Occipital lobe (tissue), 2 donors: ENCODE results near the gene SGCG. TPM values are rescaled to one million over a fixed set of nuclear protein-coding genes. Genes with fewer than 3 reads are reported as not detected.

Source experiments
- DNase-seq: peaks from one replicate; lab custom pipeline; 2025; lab: John Stamatoyannopoulos, UW
- total RNA-seq: library from RNA; depleted of rRNA; stranded (reverse); fragments of >200 nt; gene quantifications from one replicate; pipeline ENCODE4 v1.2.3, GENCODE V29; 2014

The SGCG gene
- total RNA-seq, 1 donor from 2014 or later: 0.16 TPM

GRCh38 chr13:23323946-23324709 lies 143.3 kb downstream of the SGCG start:
- no peak for DNase-seq

GRCh38 chr13:23325191-23325590 lies 144.4 kb downstream of the SGCG start:
- no peak for DNase-seq

- no peak for DNase-seq
Observed at GRCh38 chr13:23330356-23330755, 149.6 kb downstream of the SGCG start.

GRCh38 chr13:23339225-23339624 lies 158.4 kb downstream of the SGCG start:
- DNase-seq: no peak

GRCh38 chr13:23344931-23345595 lies 164.3 kb downstream of the SGCG start:
- no peak for DNase-seq

GRCh38 chr13:23347601-23348000 lies 166.8 kb downstream of the SGCG start:
- no peak for DNase-seq

GRCh38 chr13:23348262-23349127 lies 167.7 kb downstream of the SGCG start:
- no peak for DNase-seq

- DNase-seq: no peak
Observed at GRCh38 chr13:23349161-23349897, 168.6 kb downstream of the SGCG start.

- no peak for DNase-seq
Observed at GRCh38 chr13:23350009-23350408, 169.2 kb downstream of the SGCG start.

GRCh38 chr13:23352161-23352560 lies 171.4 kb downstream of the SGCG start:
- no peak for DNase-seq

- DNase-seq: no peak
Observed at GRCh38 chr13:23354520-23354919, 173.7 kb downstream of the SGCG start.

- no peak for DNase-seq
Observed at GRCh38 chr13:23356368-23356767, 175.6 kb downstream of the SGCG start.

- DNase-seq: no peak
Observed at GRCh38 chr13:23357349-23357748, 176.6 kb downstream of the SGCG start.

GRCh38 chr13:23359882-23360281 lies 179.1 kb downstream of the SGCG start:
- DNase-seq: no peak

GRCh38 chr13:23365652-23366051 lies 184.9 kb downstream of the SGCG start:
- DNase-seq: no peak

- no peak for DNase-seq
Observed at GRCh38 chr13:23367907-23368306, 187.1 kb downstream of the SGCG start.

GRCh38 chr13:23372264-23372906 lies 191.6 kb downstream of the SGCG start:
- DNase-seq: no peak
